A549 (cell line): ENCODE results near the gene FXYD2. TPM values are rescaled to one million over a fixed set of nuclear protein-coding genes. Genes with fewer than 3 reads are reported as not detected.

Source experiments
- ATAC-seq, 2 experiments: fragments of 200-7000 bp in 1 of 2; fragments of >200 bp in 1 of 2; cut with Nextera tagmentation in 1 of 2; cut with Tn5 transposase in 1 of 2; 3 replicates each; pipeline versions ENCODE4 v1.8.0 to v1.9.1; 2018 to 2020; ENCODE audit warnings: mild to moderate bottlenecking in 1 of 2, moderate library complexity in 1 of 2
- CTCF ChIA-PET: fragments of 300-600 bp; sonication (Branson Sonifier 250); formaldehyde crosslinking; extraction: SDS; loops from one replicate; lab custom pipeline; 2021; ENCODE audit warnings: antibody characterized with exemption, inconsistent platforms; lab: Yijun Ruan, JAX
- POLR2A ChIA-PET: fragments of 350-600 bp; formaldehyde crosslinking; extraction: SDS; loops from one replicate; lab custom pipeline; 2021; ENCODE audit warnings: antibody characterized with exemption, inconsistent platforms; lab: Yijun Ruan, JAX
- DNase-seq, 2 experiments: peaks; one replicate each; pipeline versions ENCODE4 v3.0.0 to v3.0.0-alpha.2; 2011 to 2016; ENCODE audit warnings: low read depth in 1 of 2, low spot score in 1 of 2
- FAIRE-seq: peaks from 2 replicates; lab custom pipeline; 2011; peaks lifted over from hg19 to GRCh38; lab: Jason Lieb, UNC
- H3K27ac ChIP-seq, 2 experiments: fragments of >200 bp; sonication (Bioruptor Twin); formaldehyde crosslinking; 3 replicates each; pipeline ENCODE4 v1.5.1; 2016 to 2017
- H3K4me1 ChIP-seq: fragments of >200 bp; sonication (Bioruptor Twin); formaldehyde crosslinking; 3 replicates; pipeline ENCODE4 v1.6.1; 2016
- H3K4me2 ChIP-seq: fragments of >200 bp; sonication (Bioruptor Twin); formaldehyde crosslinking; 3 replicates; pipeline ENCODE4 v1.6.1; 2016
- H3K4me3 ChIP-seq: fragments of >200 bp; sonication (Bioruptor Twin); formaldehyde crosslinking; 3 replicates; pipeline ENCODE4 v1.5.1; 2016
- H3K9me3 ChIP-seq: fragments of >200 bp; sonication (Bioruptor Twin); formaldehyde crosslinking; 3 replicates; pipeline ENCODE4 v1.6.1; 2016
- ATOH8 ChIP-seq: fragments of 250-450 bp; sonication (Bioruptor Pico); IDR thresholded peaks from 2 replicates; pipeline ENCODE4 v1.5.0; 2020; ENCODE audit warnings: low read depth, mild to moderate bottlenecking, moderate library complexity
- BHLHE40 ChIP-seq: IDR thresholded peaks from 2 replicates; pipeline ENCODE4 v1.6.1; 2012; ENCODE audit warnings: low read depth, low read length, inconsistent platforms
- CBX8 ChIP-seq: fragments of 200-600 bp; sonication (generic); IDR thresholded peaks from 2 replicates; pipeline ENCODE4 v1.6.1; 2016
- CHD2 ChIP-seq: fragments of 150-350 bp; IDR thresholded peaks from 2 replicates; pipeline ENCODE4 v1.6.1; 2014; ENCODE audit warnings: low read length; ENCODE audit not compliant: partially characterized antibody
- CHD4 ChIP-seq: fragments of 200-600 bp; sonication (generic); IDR thresholded peaks from 2 replicates; pipeline ENCODE4 v1.6.1; 2016; ENCODE audit warnings: antibody characterized with exemption, mild to moderate bottlenecking, borderline replicate concordance
- EHF ChIP-seq: fragments of 250-450 bp; sonication (Bioruptor Pico); IDR thresholded peaks from 2 replicates; pipeline ENCODE4 v1.5.0; 2020; ENCODE audit warnings: mild to moderate bottlenecking
- ELK1 ChIP-seq: fragments of 150-350 bp; IDR thresholded peaks from 2 replicates; pipeline ENCODE4 v1.6.1; 2014; ENCODE audit warnings: low read depth, mild to moderate bottlenecking, low read length
- FOSL2 ChIP-seq, 2 experiments: fragments of 450-650 bp in 1 of 2; fragments of >200 bp in 1 of 2; sonication (Bioruptor Twin) in 1 of 2; formaldehyde crosslinking; IDR thresholded peaks; 2 replicates each; pipeline versions ENCODE4 v1.5.0 to v1.6.1; 2016 to 2020; ENCODE audit warnings: mild to moderate bottlenecking in 1 of 2, moderate library complexity in 1 of 2
- FOXS1 ChIP-seq: fragments of 250-450 bp; sonication (Bioruptor Pico); IDR thresholded peaks from 2 replicates; pipeline ENCODE4 v1.5.0; 2020; ENCODE audit warnings: mild to moderate bottlenecking, moderate library complexity
- GATA3 ChIP-seq: IDR thresholded peaks from 2 replicates; pipeline ENCODE4 v1.6.1; 2012; ENCODE audit warnings: borderline replicate concordance
- HOXB5 ChIP-seq: fragments of 250-450 bp; sonication (Bioruptor Pico); IDR thresholded peaks from 2 replicates; pipeline ENCODE4 v1.5.0; 2020; ENCODE audit warnings: mild to moderate bottlenecking, moderate library complexity
- JUN ChIP-seq, 2 experiments: fragments of >200 bp; sonication (Bioruptor Twin); formaldehyde crosslinking; IDR thresholded peaks; 2 replicates in 1 of 2; 3 replicates in 1 of 2; pipeline ENCODE4 v1.6.1; 2016 to 2017
- JUNB ChIP-seq: fragments of >200 bp; sonication (Bioruptor Twin); formaldehyde crosslinking; IDR thresholded peaks from 2 replicates; pipeline ENCODE4 v1.6.1; 2016
- MAFK ChIP-seq: fragments of 450-650 bp; IDR thresholded peaks from 2 replicates; pipeline ENCODE4 v1.6.1; 2014; ENCODE audit not compliant: partially characterized antibody
- MYC ChIP-seq: IDR thresholded peaks from 2 replicates; pipeline ENCODE4 v1.6.1; 2012; ENCODE audit warnings: mild to moderate bottlenecking, inconsistent platforms, low read length, improper control_type of control experiment, borderline replicate concordance
- NPAS2 ChIP-seq: fragments of 250-450 bp; sonication (Bioruptor Pico); IDR thresholded peaks from 2 replicates; pipeline ENCODE4 v1.8.0; 2022; ENCODE audit warnings: mild to moderate bottlenecking, moderate library complexity, borderline replicate concordance
- NR3C1 ChIP-seq: fragments of >200 bp; sonication (Bioruptor Twin); formaldehyde crosslinking; IDR thresholded peaks from 3 replicates; pipeline ENCODE4 v1.6.1; 2017
- PBX3 ChIP-seq: IDR thresholded peaks from 2 replicates; pipeline ENCODE4 v1.6.1; 2012
- PHF8 ChIP-seq: fragments of 200-600 bp; sonication (generic); IDR thresholded peaks from 2 replicates; pipeline ENCODE4 v1.6.1; 2016; ENCODE audit warnings: low read depth, mild to moderate bottlenecking, antibody characterized with exemption, moderate library complexity, borderline replicate concordance
- POLR2A ChIP-seq: IDR thresholded peaks from 2 replicates; pipeline ENCODE4 v1.6.1; 2012; ENCODE audit warnings: mild to moderate bottlenecking, low read length
- RARB ChIP-seq: fragments of 250-450 bp; sonication (Bioruptor Pico); IDR thresholded peaks from 2 replicates; pipeline ENCODE4 v1.8.0; 2021; ENCODE audit warnings: mild to moderate bottlenecking, moderate library complexity
- RCOR1 ChIP-seq: fragments of 150-350 bp; IDR thresholded peaks from 2 replicates; pipeline ENCODE4 v1.6.1; 2014; ENCODE audit warnings: antibody characterized with exemption, low read length, low read depth
- RNF2 ChIP-seq: fragments of 200-600 bp; sonication (generic); IDR thresholded peaks from 2 replicates; pipeline ENCODE4 v1.6.1; 2016; ENCODE audit warnings: low read depth, mild to moderate bottlenecking, antibody characterized with exemption, moderate library complexity, borderline replicate concordance
- TP53 ChIP-seq: fragments of 250-450 bp; sonication (Bioruptor Pico); IDR thresholded peaks from 2 replicates; pipeline ENCODE4 v1.5.0; 2021; ENCODE audit warnings: mild to moderate bottlenecking, moderate library complexity
- ZFP36 ChIP-seq: fragments of 450-650 bp; IDR thresholded peaks from 2 replicates; pipeline ENCODE4 v1.6.1; 2014; ENCODE audit warnings: borderline replicate concordance; ENCODE audit not compliant: partially characterized antibody
- ZNF302 ChIP-seq: fragments of 250-450 bp; sonication (Bioruptor Pico); IDR thresholded peaks from 2 replicates; pipeline ENCODE4 v1.9.0; 2021; ENCODE audit warnings: inconsistent platforms, mild to moderate bottlenecking, moderate library complexity
- WGBS: methylation state at CpG from one replicate; pipeline ENCODE4 v1.1.6; 2017; ENCODE audit errors: missing lambda C conversion rate; 5-methylcytosine and 5-hydroxymethylcytosine counted together
- polyA plus RNA-seq, 4 experiments: library from polyadenylated mRNA; depleted of rRNA in 3 of 4; stranded (reverse); fragments of >200 nt; fragmentation: RNase III in 1 of 4; extraction: RNeasy Plus Mini Kit Qiagen cat#74134 plus additional on column Dnase treatment in 1 of 4; gene quantifications; 2 replicates in 3 of 4; 3 replicates in 1 of 4; pipeline ENCODE4 v1.2.3, GENCODE V29; 2011 to 2017
- TF ChIP-seq, protein P1 (sequence below): fragments of >200 bp; sonication (Bioruptor Twin); formaldehyde crosslinking; IDR thresholded peaks from 2 replicates; pipeline ENCODE4 v1.6.1; 2016

Gene FXYD2
- polyA plus RNA-seq, 2 of the 4 experiments (the other 2 are of a cell fraction), result 25.9 to 55.6 TPM

GRCh38 chr11:117838901-117839300 lies 14.4 kb upstream of the FXYD2 start (continued):
- TF ChIP-seq TP53 (CRISPR knock-in tag) (no peak), CBX8 (no peak), ELK1 (no peak), HOXB5 (CRISPR knock-in tag) (no peak)

GRCh38 chr11:117837791-117838190 lies 13.2 kb upstream of the FXYD2 start:
- TF ChIP-seq RCOR1 (no peak), CHD4 (no peak), MYC (no peak), GATA3 (no peak), TP53 (CRISPR knock-in tag) (no peak), BHLHE40 (no peak), JUN (IDR thresholded peaks at IDR 0.05) (no peak), MAFK (no peak), FOXS1 (CRISPR knock-in tag) (no peak), PBX3 (no peak), ZNF302 (CRISPR knock-in tag) (no peak), POLR2A (no peak), CBX8 (no peak), PHF8 (no peak), RARB (CRISPR knock-in tag) (no peak), ZFP36 (no peak), ATOH8 (CRISPR knock-in tag) (no peak)
- TF ChIP-seq, protein P1, sequence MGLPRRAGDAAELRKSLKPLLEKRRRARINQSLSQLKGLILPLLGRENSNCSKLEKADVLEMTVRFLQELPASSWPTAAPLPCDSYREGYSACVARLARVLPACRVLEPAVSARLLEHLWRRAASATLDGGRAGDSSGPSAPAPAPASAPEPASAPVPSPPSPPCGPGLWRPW, result no peak
- TF ChIP-seq, all 56 proteins: peak for 0
- FAIRE-seq, result no peak
- Histone ChIP-seq H3K27ac (no peak overlapping the region), H3K9me3 (no peaks in the 10 kb centered on the region), H3K4me2 (no peak overlapping the region), H3K4me1 (no peaks in the 10 kb centered on the region), H3K4me3 (no peak overlapping the region)
- WGBS, result 64% methylated on average over 8 of the region's 8 CpGs
- CTCF ChIA-PET, result interaction anchor here (1.0 to 1.5 kb wide), 2 partner anchors 110 to 215 kb away, joined by 3 to 4 read pairs; no protein-coding TSS in a partner anchor
- DNase-seq, result no peak
- POLR2A ChIA-PET, result no interaction called here
- ATAC-seq, result no peak

DNA sequence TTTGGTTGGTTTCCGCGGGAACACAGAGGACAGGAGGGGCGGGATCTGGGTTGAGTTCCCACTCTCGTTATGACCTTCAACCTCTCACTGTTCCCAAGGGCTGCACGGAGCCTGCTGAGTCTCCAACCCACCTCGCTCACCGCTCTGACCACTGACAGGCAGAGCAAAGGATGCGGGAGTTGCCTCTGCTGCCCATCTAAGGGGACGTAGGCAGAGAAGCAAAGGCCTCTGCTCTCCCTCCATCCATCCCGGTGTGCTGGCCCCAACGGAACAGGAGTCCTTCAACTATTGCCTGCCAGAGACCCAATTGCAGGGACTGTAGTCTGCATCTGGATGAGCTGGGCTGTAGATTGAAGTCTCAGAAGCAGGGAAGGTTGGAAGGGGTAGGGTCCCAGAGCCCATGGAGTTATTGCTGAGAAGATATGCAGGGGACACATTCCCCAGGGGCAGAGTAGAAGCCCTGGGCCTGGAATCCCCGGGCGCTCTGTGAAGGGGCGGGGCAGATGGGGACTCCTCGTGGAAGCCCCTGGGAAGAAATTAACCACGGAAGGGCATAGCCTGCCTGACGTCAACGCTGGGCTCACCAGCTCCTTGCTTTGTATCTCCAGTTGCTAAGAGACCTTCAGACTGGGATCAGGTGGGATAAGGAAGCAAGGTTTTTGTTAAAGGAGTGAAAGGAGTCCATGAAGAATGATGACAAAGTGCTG lies 12.7 kb upstream of the FXYD2 start:
- no peaks in the 10 kb centered on the region for H3K9me3 ChIP-seq
- ATAC-seq (no peak; a peak in 2 of 6 replicates), FAIRE-seq (no peak), DNase-seq (no peak)
- H3K27ac ChIP-seq, result no peak overlapping the region
- no peaks in the 10 kb centered on the region for H3K4me1 ChIP-seq
- 51% methylated on average over 10 of the region's 18 CpGs for WGBS
- POLR2A ChIA-PET, result no interaction called here
- CTCF ChIA-PET, result interaction anchor here (1.5 kb wide), 1 partner anchor 216 kb away, joined by 4 read pairs; no protein-coding TSS in a partner anchor
- H3K4me3 ChIP-seq, result no peak overlapping the region
- no peak for TF ChIP-seq RNF2
- TF ChIP-seq MYC, result no peak
- TF ChIP-seq NR3C1, result no peak
- TF ChIP-seq FOSL2 (IDR thresholded peaks at IDR 0.05), result no peak
- TF ChIP-seq FOSL2 (CRISPR knock-in tag; IDR thresholded peaks at IDR 0.05), result no peak
- no peak for TF ChIP-seq JUNB
- no peak for TF ChIP-seq CHD2
- TF ChIP-seq EHF (CRISPR knock-in tag), result no peak
- TF ChIP-seq NPAS2 (CRISPR knock-in tag), result no peak
- TF ChIP-seq, protein P1, result no peak
- no peak overlapping the region for H3K4me2 ChIP-seq
